WTC11 (cell line): ENCODE data around the gene TMEM196.

Experiments used
- CTCF ChIP-seq: fragments of 200-600 bp; IDR thresholded peaks from 2 replicates; pipeline ENCODE4 v1.8.0; 2022; ENCODE audit warnings: antibody characterized with exemption
- ETV6 ChIP-seq: sonication (generic); formaldehyde crosslinking; IDR thresholded peaks from 2 replicates; pipeline ENCODE4 v1.8.1; 2022; ENCODE audit warnings: mild to moderate bottlenecking, missing genetic modification reagents
- HMGXB4 ChIP-seq: sonication (generic); formaldehyde crosslinking; IDR thresholded peaks from 2 replicates; pipeline ENCODE4 v1.8.1; 2023; ENCODE audit warnings: mild to moderate bottlenecking, moderate library complexity, missing genetic modification reagents
- NFATC4 ChIP-seq: fragments of 250-450 bp; sonication (Bioruptor Pico); IDR thresholded peaks from 2 replicates; pipeline ENCODE4 v1.9.0; 2021; ENCODE audit warnings: mild to moderate bottlenecking
- NR2C2 ChIP-seq: sonication (generic); formaldehyde crosslinking; IDR thresholded peaks from 2 replicates; pipeline ENCODE4 v1.8.0; 2022; ENCODE audit warnings: mild to moderate bottlenecking, missing genetic modification reagents
- SMAD3 ChIP-seq: sonication (generic); formaldehyde crosslinking; IDR thresholded peaks from 2 replicates; pipeline ENCODE4 v1.8.0; 2022; ENCODE audit warnings: missing genetic modification reagents, mild to moderate bottlenecking, borderline replicate concordance
- SP1 ChIP-seq: sonication (generic); formaldehyde crosslinking; conservative IDR thresholded peaks from 2 replicates; pipeline ENCODE4 v1.8.1; 2022; ENCODE audit warnings: missing genetic modification reagents
- TCF7 ChIP-seq: sonication (generic); formaldehyde crosslinking; IDR thresholded peaks from 2 replicates; pipeline ENCODE4 v1.8.0; 2022; ENCODE audit warnings: mild to moderate bottlenecking, low read depth, missing genetic modification reagents, moderate library complexity
- TF ChIP-seq, protein P1 (sequence below): sonication (generic); formaldehyde crosslinking; IDR thresholded peaks from 2 replicates; pipeline ENCODE4 v1.8.1; 2022; ENCODE audit warnings: low read depth, missing genetic modification reagents, borderline replicate concordance
- TF ChIP-seq, protein P2 (sequence below): sonication (generic); formaldehyde crosslinking; IDR thresholded peaks from 2 replicates; pipeline ENCODE4 v1.8.1; 2022; ENCODE audit warnings: low read depth, mild to moderate bottlenecking, moderate library complexity, missing genetic modification reagents, borderline replicate concordance

GRCh38 chr7:19707240-19707639 is 66.2 kb downstream of the TMEM196 start:
- TF ChIP-seq CTCF (no peak), TCF7 (CRISPR knock-in tag) (no peak), NR2C2 (CRISPR knock-in tag) (no peak), SP1 (CRISPR knock-in tag) (no peak), NFATC4 (CRISPR knock-in tag) (no peak), ETV6 (no peak), HMGXB4 (CRISPR knock-in tag) (no peak), SMAD3 (CRISPR knock-in tag) (no peak)
- TF ChIP-seq, protein P1, sequence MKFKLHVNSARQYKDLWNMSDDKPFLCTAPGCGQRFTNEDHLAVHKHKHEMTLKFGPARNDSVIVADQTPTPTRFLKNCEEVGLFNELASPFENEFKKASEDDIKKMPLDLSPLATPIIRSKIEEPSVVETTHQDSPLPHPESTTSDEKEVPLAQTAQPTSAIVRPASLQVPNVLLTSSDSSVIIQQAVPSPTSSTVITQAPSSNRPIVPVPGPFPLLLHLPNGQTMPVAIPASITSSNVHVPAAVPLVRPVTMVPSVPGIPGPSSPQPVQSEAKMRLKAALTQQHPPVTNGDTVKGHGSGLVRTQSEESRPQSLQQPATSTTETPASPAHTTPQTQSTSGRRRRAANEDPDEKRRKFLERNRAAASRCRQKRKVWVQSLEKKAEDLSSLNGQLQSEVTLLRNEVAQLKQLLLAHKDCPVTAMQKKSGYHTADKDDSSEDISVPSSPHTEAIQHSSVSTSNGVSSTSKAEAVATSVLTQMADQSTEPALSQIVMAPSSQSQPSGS, result no peak
- TF ChIP-seq, protein P2, sequence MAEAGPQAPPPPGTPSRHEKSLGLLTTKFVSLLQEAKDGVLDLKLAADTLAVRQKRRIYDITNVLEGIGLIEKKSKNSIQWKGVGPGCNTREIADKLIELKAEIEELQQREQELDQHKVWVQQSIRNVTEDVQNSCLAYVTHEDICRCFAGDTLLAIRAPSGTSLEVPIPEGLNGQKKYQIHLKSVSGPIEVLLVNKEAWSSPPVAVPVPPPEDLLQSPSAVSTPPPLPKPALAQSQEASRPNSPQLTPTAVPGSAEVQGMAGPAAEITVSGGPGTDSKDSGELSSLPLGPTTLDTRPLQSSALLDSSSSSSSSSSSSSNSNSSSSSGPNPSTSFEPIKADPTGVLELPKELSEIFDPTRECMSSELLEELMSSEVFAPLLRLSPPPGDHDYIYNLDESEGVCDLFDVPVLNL (CRISPR knock-in tag), result no peak
